Astrocyte (in vitro differentiated cells and primary cell): ENCODE data around the gene DISC1.

Source experiments
- EZH2 ChIP-seq: IDR thresholded peaks from 2 replicates; pipeline ENCODE4 v1.6.1; 2012; ENCODE audit warnings: mild to moderate bottlenecking, low read length, inconsistent platforms; ENCODE audit not compliant: insufficient read depth
- TF ChIP-seq, protein P1 (sequence below): IDR thresholded peaks from 2 replicates; pipeline ENCODE4 v1.5.1; 2011; ENCODE audit warnings: low read depth, mild to moderate bottlenecking, inconsistent platforms, low read length, moderate library complexity; ENCODE audit not compliant: insufficient read depth

DNA sequence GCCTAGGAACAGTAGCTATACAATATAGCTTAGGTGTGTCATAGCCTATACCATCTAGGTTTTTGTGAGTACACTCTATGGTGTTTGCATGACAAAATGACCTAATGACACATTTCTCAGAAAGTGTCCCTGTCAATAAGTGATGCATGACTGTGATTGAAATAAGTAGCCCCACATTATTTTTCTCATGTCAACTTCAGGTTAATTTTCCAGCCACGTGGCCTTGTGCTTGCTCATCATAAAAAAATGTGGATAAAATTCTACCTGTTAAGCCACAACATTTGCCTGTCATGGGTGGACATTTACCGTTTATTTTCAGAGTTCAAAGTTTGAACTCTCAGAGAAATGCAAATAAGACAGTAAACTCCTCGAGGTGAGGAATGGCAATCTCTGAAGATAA is 5.5 kb downstream of the DISC1 start:
- TF ChIP-seq, protein P1, sequence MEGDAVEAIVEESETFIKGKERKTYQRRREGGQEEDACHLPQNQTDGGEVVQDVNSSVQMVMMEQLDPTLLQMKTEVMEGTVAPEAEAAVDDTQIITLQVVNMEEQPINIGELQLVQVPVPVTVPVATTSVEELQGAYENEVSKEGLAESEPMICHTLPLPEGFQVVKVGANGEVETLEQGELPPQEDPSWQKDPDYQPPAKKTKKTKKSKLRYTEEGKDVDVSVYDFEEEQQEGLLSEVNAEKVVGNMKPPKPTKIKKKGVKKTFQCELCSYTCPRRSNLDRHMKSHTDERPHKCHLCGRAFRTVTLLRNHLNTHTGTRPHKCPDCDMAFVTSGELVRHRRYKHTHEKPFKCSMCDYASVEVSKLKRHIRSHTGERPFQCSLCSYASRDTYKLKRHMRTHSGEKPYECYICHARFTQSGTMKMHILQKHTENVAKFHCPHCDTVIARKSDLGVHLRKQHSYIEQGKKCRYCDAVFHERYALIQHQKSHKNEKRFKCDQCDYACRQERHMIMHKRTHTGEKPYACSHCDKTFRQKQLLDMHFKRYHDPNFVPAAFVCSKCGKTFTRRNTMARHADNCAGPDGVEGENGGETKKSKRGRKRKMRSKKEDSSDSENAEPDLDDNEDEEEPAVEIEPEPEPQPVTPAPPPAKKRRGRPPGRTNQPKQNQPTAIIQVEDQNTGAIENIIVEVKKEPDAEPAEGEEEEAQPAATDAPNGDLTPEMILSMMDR: no peak
- no peak for TF ChIP-seq EZH2
